SW 1271 (cell line): ENCODE data around the gene FAM9C.
"Not testable (repeated sequence)": the region's sequence is repeated elsewhere in the genome, so short reads cannot be mapped to it uniquely, and the experiment has no call there.

Source experiments
- DNase-seq, 2 experiments: peaks; one replicate each; lab custom pipeline; 2025; lab: John Stamatoyannopoulos, UW

FAM9C gene

DNA sequence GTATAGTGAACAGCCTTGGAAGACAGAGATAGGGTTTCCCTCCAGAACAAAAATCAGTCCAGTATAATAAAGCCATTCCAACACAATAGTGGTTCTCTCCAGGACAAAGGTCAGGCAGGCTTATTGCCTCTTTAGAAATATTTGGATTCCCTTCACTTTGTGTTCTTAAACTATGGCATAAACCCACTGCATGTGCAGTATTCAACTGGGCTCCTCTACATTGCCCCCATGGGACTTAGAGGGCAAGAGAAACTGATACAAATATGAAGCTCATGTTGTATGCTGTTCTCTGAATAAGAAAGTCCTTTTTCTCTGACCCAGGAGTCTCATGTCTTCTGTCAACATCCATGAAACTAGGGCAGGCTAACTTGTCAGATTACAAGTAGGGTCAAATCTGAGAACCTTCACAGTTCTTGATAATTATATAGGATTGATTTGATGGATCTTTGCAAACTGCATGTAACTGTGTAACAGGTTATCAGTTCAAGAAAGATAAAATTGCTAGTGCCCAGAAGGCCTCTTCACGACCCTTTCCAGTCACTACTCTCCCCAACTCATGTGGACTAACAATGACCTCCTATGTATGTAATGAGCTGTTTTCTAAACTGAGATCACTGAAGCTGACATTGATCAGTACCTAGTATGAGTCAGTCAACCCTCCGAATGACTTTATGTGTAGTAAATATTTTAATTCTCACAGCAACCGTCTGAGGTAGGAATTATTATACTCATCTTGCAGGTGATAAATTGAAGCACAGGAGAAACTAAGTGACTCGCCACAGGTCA lies 31.9 kb upstream of the FAM9C start:
- no peak for DNase-seq

DNA sequence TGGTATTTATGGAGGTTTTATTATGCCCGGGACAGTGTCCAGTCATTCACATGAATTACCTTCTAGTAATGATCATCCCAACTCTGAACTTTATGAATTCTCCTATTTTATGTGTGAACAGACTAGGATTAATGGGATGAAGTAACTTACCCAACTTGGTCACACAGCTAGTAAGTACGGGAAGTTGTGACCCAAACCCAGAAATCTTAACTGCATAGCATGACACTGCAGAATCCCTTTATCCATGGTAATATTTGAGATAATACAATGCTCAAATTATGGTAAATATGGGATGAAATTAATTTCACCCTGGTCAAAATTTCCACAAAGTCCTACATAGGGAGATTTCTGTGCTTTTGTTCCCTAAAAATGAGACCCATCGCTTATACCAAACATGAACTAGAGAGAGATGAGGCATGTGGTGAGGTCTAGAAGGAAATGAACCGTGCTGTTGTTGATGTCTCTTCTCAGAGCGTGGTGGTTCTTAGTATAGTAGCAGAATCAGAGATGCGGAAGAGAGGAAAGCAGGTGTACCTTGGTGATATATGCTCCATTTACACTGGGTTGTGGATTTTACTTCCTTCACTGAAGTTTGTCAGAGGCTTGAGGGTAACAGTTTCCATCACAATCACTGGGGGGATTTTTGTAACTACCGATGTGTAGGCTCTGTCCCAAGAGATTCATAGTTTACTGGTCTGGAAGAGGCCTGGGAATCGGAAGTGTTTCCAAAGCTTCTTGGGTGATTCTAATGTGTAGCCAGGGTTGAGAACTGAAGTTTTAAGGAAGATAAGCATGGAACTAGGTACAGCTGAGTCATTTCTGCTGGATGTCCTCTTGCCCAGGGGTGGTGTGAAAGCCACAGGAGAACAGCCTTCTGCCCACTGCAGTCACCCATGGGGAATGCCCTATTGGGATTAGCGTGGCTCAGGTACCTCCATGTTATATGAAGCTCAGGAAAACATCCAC lies 30.2 kb upstream of the FAM9C start:
- no peak for DNase-seq

DNA sequence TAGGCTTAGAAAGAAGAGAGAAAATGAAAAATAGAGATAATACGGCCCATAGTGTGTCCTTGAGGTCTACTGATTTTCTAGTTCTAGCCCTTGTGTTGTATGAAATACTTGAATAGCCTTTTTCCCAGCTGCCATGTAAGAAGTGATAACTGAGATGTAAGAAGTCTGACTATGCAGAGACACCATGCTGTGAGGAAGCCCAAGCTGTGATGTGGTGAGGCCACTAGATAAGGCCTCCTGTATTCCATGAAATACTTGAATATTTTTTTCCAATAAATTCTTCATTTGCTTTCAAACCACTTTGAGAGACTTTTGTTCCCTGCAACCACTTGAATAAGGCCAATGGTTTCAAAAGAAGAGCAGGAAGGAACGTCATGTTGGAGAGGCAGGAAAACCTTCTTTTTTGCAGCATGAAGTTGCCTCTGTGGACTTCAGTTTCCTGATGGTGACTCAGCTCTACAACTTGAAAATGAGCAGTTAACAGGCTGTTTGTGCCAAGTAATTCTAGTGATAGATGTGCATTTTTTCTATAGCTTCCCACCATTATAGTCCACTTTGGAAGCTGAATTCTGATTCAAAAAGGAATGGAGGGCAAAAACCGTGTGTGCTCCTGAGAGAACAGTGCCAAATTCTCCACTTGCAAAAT lies 25.5 kb upstream of the FAM9C start:
- no peak for DNase-seq

DNA sequence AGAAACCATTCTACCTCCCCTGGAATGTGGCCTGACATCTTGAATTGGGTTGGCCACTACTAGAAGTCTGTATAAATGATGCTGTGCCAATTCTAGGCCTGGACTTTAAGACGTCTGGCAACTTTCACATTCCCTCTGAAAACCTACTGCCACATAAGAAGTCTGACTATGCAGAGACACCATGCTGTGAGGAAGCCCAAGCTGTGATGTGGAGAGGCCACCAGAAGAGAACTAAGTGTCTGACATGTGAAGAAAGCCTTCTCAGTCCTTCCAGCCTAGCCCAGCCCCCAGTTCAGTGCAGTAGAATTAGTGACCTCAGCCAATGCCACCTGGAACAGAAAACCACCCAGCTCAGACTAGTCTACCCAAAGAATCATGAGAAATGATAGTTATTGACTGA lies 24.2 kb upstream of the FAM9C start:
- DNase-seq, result no peak

DNA sequence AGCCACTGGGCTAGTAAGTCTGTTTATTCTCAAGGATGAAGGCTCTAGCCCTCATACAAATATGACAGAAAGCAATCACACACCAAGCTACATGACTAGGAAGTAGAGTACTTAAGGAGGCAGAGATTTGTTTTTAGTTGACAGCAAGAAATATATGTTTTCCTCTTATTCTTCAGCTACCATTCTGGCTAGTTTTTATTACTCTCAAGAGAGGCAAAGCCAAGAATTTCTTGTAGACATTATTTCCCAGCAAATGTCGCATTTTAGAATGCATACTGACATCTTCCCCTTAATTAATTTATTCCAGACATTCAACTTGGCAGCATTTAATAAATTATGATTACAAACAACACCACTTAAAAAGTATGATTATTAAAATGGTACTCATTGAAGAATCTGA lies 23.4 kb upstream of the FAM9C start:
- no peak for DNase-seq

DNA sequence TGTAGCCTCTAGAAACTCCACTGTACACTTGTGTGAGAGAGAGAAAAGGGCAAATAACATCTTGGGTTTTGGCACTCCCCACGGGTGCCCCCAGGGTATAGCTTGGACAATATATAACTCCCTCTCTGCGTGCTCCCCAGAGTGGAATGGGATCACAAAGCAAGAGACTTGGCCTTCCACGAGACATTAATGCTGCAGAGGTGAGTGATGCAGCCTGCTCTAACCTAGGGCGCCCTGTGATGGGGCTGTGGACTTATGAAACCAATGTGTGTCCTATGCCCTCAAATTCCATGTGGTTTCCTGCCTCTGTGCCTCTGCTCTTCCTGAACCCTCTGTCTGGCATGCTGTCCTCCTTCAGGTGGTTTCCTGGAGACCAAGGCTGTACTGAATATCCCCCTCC lies 22.0 kb upstream of the FAM9C start:
- no peak for DNase-seq

DNA sequence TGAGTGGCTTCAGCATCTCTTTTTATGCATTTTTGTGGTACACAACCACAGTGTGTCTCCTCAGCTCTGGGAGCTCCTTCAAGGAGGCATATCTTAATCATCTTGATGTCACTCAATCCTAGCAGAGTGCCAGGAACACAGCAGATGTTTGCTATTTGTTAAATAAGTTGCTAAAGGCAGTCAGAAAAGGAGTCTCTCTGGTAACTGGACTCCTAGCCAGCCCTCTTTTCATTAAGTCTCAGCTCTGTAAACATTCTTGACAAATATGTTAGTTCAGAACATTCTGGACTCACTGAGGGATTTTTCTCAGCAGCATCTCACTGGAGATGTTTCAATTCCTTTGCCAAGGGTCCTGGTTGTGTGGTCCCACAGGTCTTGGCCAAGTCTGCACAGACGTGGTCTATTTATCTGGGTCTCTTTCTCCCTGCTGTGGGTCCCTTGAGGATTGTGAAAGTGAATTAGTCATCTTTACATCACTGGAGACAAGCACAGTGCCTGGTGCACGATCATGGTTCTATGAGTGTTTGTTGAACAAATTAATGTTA lies 20.3 kb upstream of the FAM9C start:
- no peak for DNase-seq

DNA sequence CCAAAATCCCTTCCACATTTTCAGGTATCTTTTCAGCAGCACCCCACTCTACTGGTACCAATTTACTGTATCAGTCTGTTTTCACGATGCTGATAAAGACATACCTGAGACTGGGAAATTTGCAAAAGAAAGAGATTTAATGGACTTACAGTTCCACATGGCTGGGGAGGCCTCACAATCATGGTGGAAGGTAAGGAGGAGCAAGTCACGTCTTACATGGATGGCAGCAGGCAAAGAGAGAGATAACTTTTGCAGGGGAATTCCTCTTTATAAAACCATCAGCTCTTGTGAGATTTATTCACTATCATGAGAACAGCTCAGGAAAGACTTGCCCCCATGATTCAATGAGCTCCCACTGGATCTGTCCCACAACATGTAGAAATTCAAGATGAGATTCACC lies 18.7 kb upstream of the FAM9C start:
- DNase-seq, result not testable (repeated sequence)

DNA sequence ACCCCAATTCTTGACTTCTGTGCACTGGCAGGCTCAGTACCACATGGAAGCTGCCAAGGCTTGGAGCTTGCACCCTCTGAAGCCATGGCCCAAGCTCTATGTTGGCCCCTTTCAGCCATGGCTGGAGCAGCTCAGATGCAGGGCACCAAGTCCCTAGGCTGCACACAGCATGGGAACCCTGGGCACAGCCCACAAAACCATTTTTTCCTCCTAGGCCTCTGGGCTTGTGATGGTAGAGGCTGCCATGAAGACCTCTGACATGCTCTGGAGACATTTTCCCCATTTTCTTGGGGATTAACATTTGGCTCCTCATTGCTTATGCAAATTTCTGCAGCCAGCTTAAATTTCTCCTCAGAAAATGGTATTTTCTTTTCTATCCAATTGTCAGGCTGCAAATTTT lies 17.9 kb upstream of the FAM9C start:
- not testable (repeated sequence) for DNase-seq

DNA sequence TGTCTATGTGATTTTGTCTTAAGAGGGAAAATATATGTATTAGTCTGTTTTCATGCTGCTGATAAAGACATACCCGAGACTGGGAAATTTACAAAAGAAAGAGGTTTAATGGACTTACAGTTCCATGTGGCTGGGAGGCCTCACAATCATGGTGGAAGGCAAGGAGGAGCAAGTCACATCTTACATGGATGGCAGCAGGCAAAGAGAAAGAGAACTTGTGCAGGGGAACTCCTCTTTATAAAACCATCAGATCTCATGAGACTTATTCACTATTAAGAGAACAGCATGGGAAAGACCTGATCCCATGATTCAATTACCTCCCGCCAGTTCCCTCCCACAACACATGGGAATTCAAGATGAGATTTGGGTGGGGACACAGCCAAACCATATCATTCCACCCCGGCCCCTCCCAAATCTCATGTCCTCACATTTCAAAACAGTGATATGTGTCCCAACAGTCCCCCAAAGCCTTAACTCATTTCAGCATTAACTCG lies 16.8 kb upstream of the FAM9C start:
- DNase-seq, result not testable (repeated sequence)

DNA sequence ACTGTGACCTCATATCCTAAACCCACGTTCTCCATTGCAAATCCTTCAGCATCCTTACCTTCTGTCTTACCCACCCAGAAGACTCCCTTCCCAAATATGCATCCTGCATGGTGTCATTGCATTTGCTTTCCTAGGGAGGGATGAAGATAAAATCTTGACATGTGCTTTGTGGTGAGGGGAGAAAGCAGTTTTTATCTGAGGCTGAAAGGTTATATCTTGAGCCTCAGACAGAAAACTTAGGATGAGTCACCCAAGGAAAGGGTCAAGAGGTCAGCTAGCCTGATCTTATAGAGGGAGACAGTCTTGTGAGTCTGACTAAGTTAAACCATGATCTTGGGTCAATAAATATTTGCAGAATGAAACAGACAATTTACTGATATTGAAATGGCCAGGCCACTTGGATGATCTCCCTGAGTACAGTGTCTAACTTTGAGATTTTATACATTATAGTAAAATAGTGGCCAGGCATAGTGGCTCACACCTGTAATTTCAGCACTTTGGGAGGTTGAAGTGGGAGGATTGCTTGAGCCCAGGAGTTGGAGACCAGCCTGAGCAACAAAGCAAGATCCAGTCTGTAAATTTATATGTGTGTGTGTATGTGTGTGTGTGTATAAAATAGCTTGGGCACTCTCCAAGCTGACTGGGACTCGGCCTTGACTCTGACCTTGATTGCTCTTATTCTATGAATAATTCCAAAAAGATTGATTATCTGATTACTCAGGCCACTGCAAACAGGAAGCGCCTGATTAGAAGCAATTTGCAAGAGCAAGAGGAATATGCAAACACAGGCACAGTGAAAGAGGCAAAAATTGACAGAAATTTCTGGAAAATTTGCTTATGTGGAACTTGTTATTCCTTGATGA lies 15.4 kb upstream of the FAM9C start:
- DNase-seq, result no peak

DNA sequence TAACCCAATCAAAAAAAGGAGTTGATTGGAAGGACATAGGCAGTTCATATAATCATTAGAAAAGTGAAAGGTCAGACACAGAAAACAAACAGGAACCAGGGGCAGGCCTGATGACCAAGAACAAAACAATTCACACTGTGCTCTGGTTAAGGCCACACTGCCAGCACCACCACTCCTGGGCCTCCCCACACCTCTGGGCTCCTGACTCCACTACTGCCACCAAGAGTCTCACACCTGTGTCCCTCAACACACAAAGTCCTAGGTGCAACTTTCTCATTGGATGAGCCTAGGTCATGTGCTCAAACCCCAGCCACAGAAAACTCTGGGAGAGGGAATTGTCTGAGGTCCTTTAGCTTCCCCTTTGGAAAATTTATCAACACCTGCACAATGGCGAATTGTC lies 11.1 kb upstream of the FAM9C start:
- no peak for DNase-seq

DNA sequence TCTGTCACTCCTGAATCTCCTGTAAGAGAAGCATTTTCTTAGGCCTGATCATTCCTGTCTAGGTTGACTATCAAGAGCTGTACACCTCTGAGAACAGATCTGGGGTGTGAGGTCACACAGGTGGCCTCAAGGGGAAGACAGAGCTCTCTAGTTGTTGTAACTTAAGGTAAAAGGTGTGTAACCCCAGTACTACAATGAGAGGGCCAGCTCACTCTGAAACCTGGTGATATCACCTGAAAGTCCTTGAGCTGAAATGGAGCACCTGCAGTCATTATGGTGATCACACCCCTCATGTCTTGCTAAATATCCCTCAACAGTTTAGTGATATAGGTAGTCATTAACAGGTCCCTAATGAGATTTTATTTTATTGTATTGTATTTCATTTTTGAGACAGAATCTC lies 8.8 kb upstream of the FAM9C start:
- no peak for DNase-seq

DNA sequence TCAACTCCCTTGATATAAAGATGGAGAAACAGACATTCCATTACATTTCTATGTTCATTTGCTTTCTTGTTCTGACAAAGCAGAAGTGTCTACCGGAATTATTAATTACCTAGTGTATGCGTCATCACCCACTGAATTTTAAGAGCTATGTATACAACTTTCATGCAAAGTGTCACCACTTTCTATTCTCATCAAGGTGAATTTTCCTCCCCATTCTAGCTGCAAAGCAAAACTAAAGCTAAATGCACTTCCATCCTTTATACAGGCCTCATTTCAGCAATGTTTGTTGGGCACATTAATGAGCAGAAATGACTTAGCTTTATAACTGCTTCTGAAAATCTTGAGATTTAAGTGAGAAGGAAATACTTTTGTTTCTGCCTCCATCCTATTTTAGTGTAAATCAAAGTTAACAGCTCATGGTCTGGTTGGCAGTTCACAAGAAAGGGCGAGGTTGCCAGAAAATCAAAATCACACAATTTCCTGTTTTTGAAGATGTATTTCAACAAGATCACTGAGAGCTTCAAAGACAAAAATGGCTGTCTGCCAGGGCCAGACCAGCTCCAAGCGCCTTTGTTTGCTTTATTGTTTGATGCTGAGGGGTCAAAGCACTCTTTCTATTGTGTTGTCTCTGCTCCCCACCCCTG lies 7.2 kb upstream of the FAM9C start:
- no peak for DNase-seq

DNA sequence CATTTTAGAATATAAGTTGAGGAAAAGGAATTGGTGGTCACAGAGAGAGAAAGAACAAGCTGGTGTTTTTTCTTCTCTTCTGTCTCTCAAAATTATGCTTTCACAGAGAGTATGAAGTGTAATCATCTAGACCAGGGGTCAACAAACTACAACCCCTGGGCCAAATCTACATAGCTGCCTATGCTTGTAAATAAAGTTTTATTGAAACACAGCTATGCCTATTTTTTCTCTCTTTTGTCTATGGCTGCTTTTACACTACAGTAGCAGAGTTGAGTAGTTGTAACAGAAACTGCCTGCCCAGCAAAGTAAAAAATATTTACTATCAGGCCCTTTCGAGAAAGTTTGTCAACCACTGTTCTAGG lies 6.7 kb upstream of the FAM9C start:
- DNase-seq, result no peak

DNA sequence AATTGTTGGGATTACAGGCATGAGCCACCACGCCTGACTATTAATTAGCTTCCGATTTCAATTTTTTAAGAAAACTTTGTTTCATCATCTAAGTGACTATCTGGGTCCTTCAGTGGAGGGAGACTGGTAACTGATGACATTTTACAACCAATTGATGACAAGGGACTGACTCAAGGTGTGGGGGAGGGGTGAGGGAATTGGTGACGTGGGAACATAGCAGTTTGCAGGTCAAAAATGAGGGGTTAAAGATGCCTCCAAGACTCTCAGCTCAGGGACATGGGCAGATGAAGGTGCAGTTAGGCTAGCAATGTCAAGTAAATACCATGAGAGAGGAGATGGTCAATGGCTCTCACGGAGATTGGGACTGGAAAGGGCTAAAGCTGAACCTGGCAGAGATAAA lies 5.7 kb upstream of the FAM9C start:
- no peak for DNase-seq

DNA sequence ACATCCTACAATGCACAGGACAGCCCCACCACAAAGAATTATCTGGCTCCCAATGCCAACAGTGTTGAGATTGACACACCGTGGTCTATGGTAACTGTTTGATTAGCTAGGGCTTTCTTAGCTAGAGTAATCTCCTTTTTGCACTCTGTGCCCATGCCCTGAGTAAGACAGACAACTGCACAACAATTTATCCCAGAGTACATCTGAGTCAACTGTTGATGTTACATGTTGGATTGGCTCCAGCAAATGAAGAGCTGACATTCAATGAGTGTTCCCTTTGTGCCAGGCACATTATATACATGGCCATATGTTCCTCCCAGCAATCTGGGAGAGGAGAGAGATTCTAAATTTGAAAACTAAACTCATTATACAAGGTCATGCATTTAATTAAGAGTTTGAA lies 3.9 kb upstream of the FAM9C start:
- no peak for DNase-seq

DNA sequence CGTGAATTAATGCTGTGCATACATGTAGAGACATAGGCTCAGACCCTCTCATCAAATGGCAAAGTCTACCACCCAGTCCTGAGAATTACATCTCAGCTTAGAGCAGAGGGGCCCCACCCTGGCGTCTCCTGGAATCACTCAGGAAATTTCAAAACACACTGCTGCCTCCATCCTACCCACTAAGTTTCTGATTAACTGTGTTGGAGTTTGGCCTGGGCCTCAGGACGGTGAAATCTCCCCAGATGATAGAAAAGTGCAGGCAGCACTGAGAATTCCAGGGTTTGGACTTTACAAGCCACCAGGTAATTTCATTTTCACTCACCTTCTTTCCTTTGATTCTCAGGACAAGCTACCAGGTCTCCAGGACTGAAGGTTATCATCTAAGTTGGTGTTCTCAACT lies 3.3 kb upstream of the FAM9C start:
- DNase-seq, result no peak

DNA sequence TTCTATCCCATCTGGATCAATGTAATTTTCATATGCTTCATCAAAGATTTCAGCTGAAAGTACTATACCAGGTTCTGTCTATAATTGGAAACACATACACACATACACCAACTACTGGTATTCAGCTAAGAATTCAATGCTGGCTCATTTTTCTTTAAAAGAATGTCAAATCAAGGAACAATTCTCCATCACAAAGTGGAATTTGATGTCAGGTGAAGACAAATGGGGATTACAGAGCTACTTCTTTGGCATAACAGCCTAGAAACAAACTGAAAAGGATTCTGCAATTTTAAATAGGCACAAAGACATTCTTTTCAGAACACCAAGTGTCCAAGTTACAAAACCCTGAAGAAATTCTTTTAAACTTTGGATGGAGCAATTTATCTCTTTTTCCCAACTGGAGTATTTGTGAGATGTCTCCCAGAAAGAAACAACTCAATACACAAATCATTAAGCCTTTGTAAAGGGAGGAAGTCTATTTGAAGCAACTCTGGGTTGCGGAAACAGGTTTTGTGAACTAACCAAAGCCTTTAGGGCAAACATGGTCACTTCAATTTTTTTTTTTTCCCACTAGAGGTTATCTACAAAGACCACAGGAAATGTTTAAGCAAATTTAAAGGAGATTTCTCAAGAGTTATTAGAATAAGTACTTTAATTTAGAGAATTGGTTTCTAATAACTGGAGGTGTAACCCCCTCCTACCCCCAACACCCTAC lies 1.9 kb upstream of the FAM9C start:
- DNase-seq, result no peak

DNA sequence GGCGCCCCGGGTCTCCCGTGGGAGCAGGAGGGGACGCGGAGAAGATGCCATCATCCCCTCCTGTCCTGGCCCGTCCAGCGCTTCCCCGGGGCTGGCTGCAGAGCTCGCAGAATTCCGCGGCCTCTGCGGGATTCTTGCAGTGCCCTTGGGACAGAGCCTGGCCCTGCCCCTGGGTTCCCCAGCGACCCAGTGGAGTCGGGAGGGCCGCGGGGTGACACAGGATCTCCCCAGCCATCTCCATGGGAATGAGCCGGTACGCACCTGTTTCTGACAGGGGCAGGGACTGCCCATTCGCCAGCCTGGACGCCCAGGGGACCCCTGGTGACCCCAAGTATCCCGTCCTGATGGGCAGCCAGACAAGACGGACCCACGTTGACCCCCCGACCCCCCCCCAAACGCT lies 482 bp downstream of the FAM9C start:
- no peak for DNase-seq
